ENCODE results near the gene ACTRT1.

ACTRT1 gene

DNA sequence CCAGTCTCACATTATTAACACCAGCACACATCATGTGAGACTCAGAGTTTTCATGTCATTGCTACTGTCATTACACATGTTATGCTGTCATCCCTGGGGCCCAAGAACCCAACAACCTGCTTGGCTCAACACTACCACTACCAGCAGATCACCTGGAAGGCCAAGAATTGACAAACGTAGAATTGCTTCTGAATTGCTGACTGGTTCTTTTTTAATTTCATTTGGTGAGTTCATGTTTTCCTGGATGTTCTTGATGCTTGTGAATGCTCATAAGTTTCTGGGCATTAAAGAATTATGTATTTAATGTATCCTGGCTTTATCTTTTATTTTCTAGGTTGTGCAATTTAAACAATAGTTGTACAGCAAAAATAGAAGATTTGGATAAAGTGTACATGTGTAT is 40.2 kb downstream of the ACTRT1 start:
- Histone ChIP-seq H3K23ac (ENCODE audit: low read length in 2 of 2) (no peak overlapping the region), H3K4ac (ENCODE audit: low read depth in 1 of 2, low read length in 2 of 2) (no peak overlapping the region), H3K27me3 (ENCODE audit: control insufficient read depth in 1 of 2, insufficient read depth in 1 of 2, low read length in 2 of 2) (no peaks in the 10 kb centered on the region), H3K79me1 (replicated peaks; ENCODE audit: low read length, poor library complexity, severe bottlenecking) (no peaks in the 10 kb centered on the region), H3K36me3 (ENCODE audit: control insufficient read depth in 1 of 2, insufficient read depth in 2 of 2, low read depth in 1 of 2, low read length in 2 of 2) (no peaks in the 10 kb centered on the region), H3K4me2 (ENCODE audit: low read length, poor library complexity, severe bottlenecking) (no peak overlapping the region), H3K4me3 (ENCODE audit: insufficient read depth in 1 of 2, low read depth in 1 of 2, low read length in 2 of 2) (no peak overlapping the region), H3K4me1 (ENCODE audit: control insufficient read depth, insufficient read depth, low read depth, low read length) (no peaks in the 10 kb centered on the region), H4K91ac (ENCODE audit: low read length) (no peak overlapping the region), H2AK5ac (ENCODE audit: low read length, severe bottlenecking) (no peak overlapping the region), H2BK12ac (ENCODE audit: low read length in 2 of 2) (no peak overlapping the region), H2BK15ac (ENCODE audit: low read depth, poor library complexity, severe bottlenecking) (no peak overlapping the region), H3K18ac (ENCODE audit: low read depth in 1 of 2, low read length in 2 of 2) (no peak overlapping the region), H2AFZ (ENCODE audit: low read depth, low read length) (no peak overlapping the region), H3K9ac (ENCODE audit: low read length) (no peak overlapping the region), H4K8ac (ENCODE audit: low read length) (no peak overlapping the region), H3K9me3 (ENCODE audit: control insufficient read depth, low read length) (peaks cover 3% of the 10 kb centered on the region), H3K27ac (ENCODE audit: low read length, poor library complexity, severe bottlenecking) (no peak overlapping the region), H2BK5ac (ENCODE audit: low read depth, low read length, poor library complexity, severe bottlenecking) (no peak overlapping the region), H3K14ac (ENCODE audit: low read length in 2 of 2) (no peak overlapping the region), H2BK120ac (ENCODE audit: low read depth, low read length) (no peak overlapping the region)
- no peak for DNase-seq
- WGBS, result no CpG with 5 or more reads among the region's 1 CpG

DNA sequence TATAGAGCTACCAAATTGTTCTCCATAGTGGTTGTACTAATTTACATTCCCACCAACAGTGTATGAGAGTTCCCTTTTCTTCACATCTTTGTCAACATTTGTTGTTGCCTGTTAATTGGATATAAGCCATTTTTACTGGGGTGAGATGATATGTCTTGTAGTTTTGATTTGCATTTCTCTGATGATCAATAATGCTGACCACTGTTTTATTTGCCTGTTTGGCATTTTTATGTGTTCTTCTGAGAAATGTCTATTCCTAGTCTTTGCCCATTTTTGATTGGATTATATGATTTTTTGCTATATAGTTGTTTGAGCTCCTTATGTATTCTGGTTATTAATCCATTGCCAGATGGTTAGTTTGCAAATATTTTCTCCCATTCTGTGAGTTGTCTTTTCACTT is 44.3 kb downstream of the ACTRT1 start:
- Histone ChIP-seq H4K8ac (ENCODE audit: low read length) (no peak overlapping the region), H3K36me3 (ENCODE audit: control insufficient read depth in 1 of 2, insufficient read depth in 2 of 2, low read depth in 1 of 2, low read length in 2 of 2) (no peaks in the 10 kb centered on the region), H3K14ac (ENCODE audit: low read length in 2 of 2) (no peak overlapping the region), H3K27ac (ENCODE audit: low read length, poor library complexity, severe bottlenecking) (no peak overlapping the region), H2BK12ac (ENCODE audit: low read length in 2 of 2) (no peak overlapping the region), H2BK15ac (ENCODE audit: low read depth, poor library complexity, severe bottlenecking) (no peak overlapping the region), H4K91ac (ENCODE audit: low read length) (no peak overlapping the region), H3K4ac (ENCODE audit: low read depth in 1 of 2, low read length in 2 of 2) (no peak overlapping the region), H2AFZ (ENCODE audit: low read depth, low read length) (no peak overlapping the region), H3K18ac (ENCODE audit: low read depth in 1 of 2, low read length in 2 of 2) (no peak overlapping the region), H2BK120ac (ENCODE audit: low read depth, low read length) (no peak overlapping the region), H2BK5ac (ENCODE audit: low read depth, low read length, poor library complexity, severe bottlenecking) (no peak overlapping the region), H2AK5ac (ENCODE audit: low read length, severe bottlenecking) (no peak overlapping the region), H3K27me3 (ENCODE audit: control insufficient read depth in 1 of 2, insufficient read depth in 1 of 2, low read length in 2 of 2) (no peaks in the 10 kb centered on the region), H3K23ac (ENCODE audit: low read length in 2 of 2) (no peak overlapping the region), H3K9me3 (ENCODE audit: control insufficient read depth, low read length) (no peaks in the 10 kb centered on the region), H3K4me3 (ENCODE audit: insufficient read depth in 1 of 2, low read depth in 1 of 2, low read length in 2 of 2) (no peak overlapping the region), H3K4me1 (ENCODE audit: control insufficient read depth, insufficient read depth, low read depth, low read length) (no peaks in the 10 kb centered on the region), H3K9ac (ENCODE audit: low read length) (no peak overlapping the region), H3K4me2 (ENCODE audit: low read length, poor library complexity, severe bottlenecking) (no peak overlapping the region), H3K79me1 (replicated peaks; ENCODE audit: low read length, poor library complexity, severe bottlenecking) (no peaks in the 10 kb centered on the region)
- DNase-seq, result no peak

All from mesenchymal stem cell (in vitro differentiated cells and primary cell).